ENCODE data around the gene UBE2G1.

The UBE2G1 gene

DNA sequence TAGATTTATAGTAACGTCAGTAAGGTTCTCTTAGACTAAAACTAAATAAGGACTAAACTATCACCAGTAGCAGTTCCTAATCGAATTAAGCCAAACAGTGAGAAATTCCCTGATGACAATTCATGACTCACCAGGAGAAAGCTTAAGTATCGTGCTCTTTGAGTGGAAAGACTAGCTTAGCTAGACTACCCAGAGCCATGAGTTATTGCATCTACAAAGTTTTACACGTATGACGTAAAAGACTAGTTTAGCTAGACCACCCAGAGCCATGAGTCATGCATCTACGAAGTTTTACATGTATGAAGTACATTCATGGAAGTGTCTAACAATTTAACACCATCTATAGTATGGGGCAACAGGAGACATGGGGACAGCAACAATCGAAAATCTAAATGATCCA, 36.6 kb downstream of the UBE2G1 start:
- DNase-seq (no peak), ATAC-seq (peak; percentile 43)
- H3K27ac Mint-ChIP-seq = no peak overlapping the region
- no peak overlapping the region for H3K4me3 Mint-ChIP-seq
- no peaks in the 10 kb centered on the region for H3K27me3 Mint-ChIP-seq
- H3K9me3 Mint-ChIP-seq = peaks cover 10 to 13% of the 10 kb centered on the region in 2 donors
- H3K4me1 Mint-ChIP-seq = peaks cover 47% of the 10 kb centered on the region

DNA sequence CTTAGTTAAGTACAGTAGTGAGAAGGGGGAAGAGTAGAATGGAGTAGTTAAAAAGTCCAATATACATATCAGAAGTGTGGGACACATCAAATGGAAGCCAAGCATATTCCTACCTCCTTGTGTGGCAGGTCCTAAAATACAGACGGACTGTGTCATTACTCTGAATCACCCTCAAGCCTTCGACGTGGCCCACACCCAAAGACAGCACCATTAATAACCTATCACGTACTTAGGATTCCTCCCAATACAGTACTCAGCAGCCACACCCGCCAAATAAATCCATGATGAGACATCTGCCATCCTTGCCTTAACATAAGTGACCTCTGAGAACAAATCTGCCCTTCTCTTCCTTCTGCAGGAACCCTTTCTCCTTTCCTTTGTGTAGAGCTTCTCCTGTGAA, 38.9 kb downstream of the UBE2G1 start:
- DNase-seq (no peak), ATAC-seq (no peak)
- H3K4me1 Mint-ChIP-seq = peaks cover 31% of the 10 kb centered on the region
- H3K9me3 Mint-ChIP-seq = peaks cover 10 to 13% of the 10 kb centered on the region in 2 donors
- H3K4me3 Mint-ChIP-seq = no peak overlapping the region
- H3K27me3 Mint-ChIP-seq = no peaks in the 10 kb centered on the region
- no peak overlapping the region for H3K27ac Mint-ChIP-seq

DNA sequence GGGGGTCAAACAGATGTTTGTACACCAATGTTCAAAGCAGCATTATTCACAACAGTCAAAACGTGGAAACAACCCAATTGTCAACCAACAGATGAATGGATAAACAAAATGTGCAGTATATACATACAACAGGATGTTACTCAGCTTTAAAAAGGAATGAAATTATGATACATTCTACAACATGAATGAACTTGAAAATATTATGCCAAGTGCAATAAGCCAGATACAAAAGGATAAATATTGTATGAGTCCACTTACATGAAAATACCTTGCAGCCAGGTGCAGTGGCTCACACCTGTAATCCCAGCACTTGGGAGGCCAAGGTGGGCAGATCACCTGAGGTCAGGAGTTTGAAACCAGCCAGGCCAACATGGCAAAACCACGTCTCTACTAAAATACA, 39.9 kb downstream of the UBE2G1 start:
- Mint-ChIP-seq H3K27ac (no peak overlapping the region), H3K27me3 (no peaks in the 10 kb centered on the region), H3K9me3 (peaks cover 10 to 13% of the 10 kb centered on the region in 2 donors), H3K4me3 (no peak overlapping the region), H3K4me1 (peaks cover 33% of the 10 kb centered on the region)
- no peak for ATAC-seq
- no peak for DNase-seq

DNA sequence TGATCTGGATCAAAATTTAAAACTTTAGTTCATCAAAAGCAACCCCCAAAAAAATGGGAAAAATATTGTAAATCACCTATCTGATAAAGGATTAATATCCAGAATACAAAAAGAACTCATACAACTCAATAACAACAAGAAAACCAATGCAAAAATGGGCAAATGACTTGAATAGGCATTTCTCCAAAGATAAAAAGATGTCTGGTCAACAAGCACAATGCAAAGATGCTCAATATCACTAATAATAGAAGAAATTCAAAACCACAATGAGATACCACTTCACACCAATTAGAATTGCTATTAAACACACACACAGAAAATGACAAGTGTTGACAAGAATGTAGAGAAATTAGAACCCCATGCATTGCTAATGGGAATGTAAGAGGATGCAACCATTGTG, 40.4 kb downstream of the UBE2G1 start:
- Mint-ChIP-seq H3K4me1 (peaks cover 32% of the 10 kb centered on the region), H3K9me3 (peaks cover 10 to 13% of the 10 kb centered on the region in 2 donors), H3K27me3 (no peaks in the 10 kb centered on the region), H3K27ac (no peak overlapping the region), H3K4me3 (no peak overlapping the region)
- ATAC-seq (no peak), DNase-seq (no peak)

DNA sequence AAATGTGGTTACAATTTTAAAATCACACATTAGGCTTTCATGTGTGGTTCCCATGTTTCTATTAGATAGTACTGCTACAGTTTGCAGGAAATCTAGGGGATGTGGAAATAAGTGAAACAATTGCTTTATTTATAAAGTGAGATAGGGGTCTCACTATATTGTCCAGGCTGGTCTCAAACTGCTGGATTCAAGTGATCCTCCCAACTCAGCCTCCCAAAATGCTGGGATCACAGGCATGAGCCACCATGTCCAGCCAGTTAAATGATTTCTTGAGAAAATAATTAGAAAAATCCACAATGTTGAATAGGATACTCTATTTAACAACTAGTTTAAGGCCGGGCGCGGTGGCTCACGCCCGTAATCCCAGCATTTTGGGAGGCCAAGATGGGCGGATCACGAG, 42.0 kb downstream of the UBE2G1 start:
- DNase-seq = no peak
- Mint-ChIP-seq H3K4me1 (peaks cover 25% of the 10 kb centered on the region), H3K27ac (no peak overlapping the region), H3K27me3 (no peaks in the 10 kb centered on the region), H3K9me3 (peaks cover 10 to 13% of the 10 kb centered on the region in 2 donors), H3K4me3 (no peak overlapping the region)
- ATAC-seq = no peak

DNA sequence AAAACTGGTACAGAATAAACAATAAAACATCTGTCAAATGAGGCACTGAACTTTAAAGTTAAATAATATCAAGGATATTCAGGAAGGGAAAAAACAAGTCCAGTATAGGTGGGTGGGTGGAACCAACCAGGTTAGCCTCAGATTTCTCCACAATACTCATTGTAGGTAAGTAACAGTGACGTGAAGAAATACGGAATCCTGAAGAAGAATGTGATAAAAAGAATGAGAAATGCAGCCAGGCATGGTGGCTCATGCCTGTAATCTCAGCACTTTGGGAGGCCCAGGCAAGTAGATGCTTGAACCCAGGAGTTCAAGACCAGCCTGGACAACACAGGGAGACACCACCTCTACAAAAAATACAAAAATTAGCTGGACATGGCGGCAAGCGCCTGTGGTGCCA, 47.3 kb downstream of the UBE2G1 start:
- no peak for ATAC-seq
- no peak overlapping the region for H3K4me3 Mint-ChIP-seq
- H3K27ac Mint-ChIP-seq = peak overlapping the region; percentile 65 to 91
- no peaks in the 10 kb centered on the region for H3K9me3 Mint-ChIP-seq
- DNase-seq = no peak
- peaks cover 43% of the 10 kb centered on the region for H3K4me1 Mint-ChIP-seq
- no peaks in the 10 kb centered on the region for H3K27me3 Mint-ChIP-seq

DNA sequence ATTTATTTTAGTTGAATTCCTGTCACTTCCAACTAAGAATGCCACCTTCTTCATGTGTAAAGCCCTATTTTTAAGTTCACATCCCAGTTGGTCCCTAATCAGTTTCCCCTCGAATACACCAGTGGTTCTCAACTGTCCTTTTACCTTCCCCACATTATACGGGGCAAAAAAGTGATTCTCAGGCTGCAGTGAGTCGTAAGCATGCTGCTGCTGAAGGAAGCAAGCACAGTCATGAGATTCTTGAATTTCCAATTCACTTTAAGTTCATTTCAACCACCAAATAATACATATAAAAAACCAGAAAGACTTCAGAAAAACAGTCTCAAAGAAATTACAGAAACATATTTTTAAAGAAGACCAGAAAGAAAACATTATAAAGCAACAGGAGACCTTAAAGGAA, 47.9 kb downstream of the UBE2G1 start:
- DNase-seq (no peak), ATAC-seq (no peak)
- no peaks in the 10 kb centered on the region for H3K9me3 Mint-ChIP-seq
- peaks cover 49% of the 10 kb centered on the region for H3K4me1 Mint-ChIP-seq
- H3K4me3 Mint-ChIP-seq = no peak overlapping the region
- no peak overlapping the region for H3K27ac Mint-ChIP-seq
- no peaks in the 10 kb centered on the region for H3K27me3 Mint-ChIP-seq

DNA sequence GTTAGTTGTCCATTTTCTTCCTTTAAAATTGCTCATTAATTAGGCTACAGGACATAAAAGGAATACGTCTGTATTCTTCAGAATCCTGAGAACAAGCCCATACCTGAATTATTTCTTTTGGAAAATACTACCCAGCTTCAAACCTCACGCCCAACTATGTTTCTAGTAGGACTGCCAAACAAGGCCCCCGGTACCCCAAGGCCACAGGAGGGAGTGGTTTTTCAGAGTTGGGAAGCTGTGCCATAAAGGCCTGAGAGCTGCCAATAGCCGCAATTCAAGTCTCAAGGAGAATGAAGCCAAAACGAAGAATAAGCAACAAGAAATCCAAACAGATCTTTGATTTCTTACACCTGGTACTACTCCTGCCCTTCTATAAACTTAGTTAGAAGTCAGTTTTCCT, 48.3 kb downstream of the UBE2G1 start:
- Mint-ChIP-seq H3K27ac (no peak overlapping the region), H3K9me3 (no peaks in the 10 kb centered on the region), H3K27me3 (no peaks in the 10 kb centered on the region), H3K4me3 (no peak overlapping the region), H3K4me1 (peaks cover 50% of the 10 kb centered on the region)
- DNase-seq (no peak), ATAC-seq (no peak)

DNA sequence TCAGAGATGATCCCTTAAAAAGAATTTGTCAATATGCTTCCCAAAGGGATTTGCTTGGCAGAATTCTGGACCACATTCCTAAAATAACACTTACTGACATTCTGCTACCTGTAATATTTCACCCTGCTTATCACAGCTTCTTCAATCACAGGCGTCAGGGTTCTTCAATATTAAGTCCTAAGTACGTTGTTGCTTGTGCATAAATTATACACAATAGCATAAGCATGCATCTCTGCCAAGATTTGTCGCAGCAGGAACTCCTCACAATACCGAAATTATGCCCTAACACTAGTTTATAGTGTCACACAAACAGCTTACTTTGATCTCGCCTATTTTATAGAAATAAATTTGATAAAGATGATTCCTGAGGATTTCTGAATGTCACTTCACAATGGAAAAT, 48.9 kb downstream of the UBE2G1 start:
- Mint-ChIP-seq H3K9me3 (no peaks in the 10 kb centered on the region), H3K4me1 (peaks cover 52% of the 10 kb centered on the region), H3K4me3 (no peak overlapping the region), H3K27ac (no peak overlapping the region), H3K27me3 (no peaks in the 10 kb centered on the region)
- no peak for ATAC-seq
- DNase-seq = no peak

DNA sequence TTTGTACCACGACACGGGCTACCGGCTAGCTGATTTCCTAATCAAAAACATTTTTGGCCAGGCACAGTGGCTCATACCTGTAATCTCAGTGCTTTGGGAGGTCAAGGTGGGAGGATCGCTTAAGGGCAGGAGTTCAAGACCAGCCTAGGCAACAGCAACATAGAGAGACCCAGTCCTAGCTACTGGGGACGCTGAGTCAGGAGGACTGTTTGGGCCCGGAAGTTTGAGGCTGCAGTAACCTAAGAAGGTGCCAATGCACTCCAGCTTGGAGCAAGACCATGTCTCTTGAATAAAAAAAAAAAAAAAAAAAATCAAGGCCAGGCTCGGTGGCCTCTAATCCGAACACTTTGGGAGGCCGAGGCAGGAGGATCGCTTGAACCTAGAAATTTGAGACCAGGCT, 49.8 kb downstream of the UBE2G1 start:
- H3K27ac Mint-ChIP-seq = peak overlapping the region; percentile 78 to 80
- H3K9me3 Mint-ChIP-seq = no peaks in the 10 kb centered on the region
- H3K27me3 Mint-ChIP-seq = no peaks in the 10 kb centered on the region
- no peak for ATAC-seq
- H3K4me3 Mint-ChIP-seq = no peak overlapping the region
- H3K4me1 Mint-ChIP-seq = peaks cover 56% of the 10 kb centered on the region
- DNase-seq = no peak

DNA sequence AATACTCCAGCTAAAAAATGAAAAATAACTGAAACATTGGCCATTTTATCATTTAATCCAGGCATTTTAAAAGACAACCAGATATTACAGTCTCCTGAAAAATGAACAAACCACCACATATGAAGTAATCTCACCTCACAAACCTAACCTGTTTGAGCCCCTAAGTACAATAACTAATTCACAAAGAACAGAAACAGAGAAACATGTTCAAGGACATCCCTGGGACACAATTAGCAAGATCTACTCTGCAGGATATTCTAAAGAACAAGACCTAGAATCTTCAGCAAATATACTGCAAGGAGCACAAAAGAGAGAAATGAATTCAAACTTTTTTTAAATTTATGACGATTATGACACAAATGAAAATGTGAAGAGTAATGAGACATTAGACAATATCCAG, 51.9 kb downstream of the UBE2G1 start:
- Mint-ChIP-seq H3K4me1 (peaks cover 74% of the 10 kb centered on the region), H3K27ac (no peak overlapping the region), H3K4me3 (no peak overlapping the region), H3K27me3 (no peaks in the 10 kb centered on the region), H3K9me3 (no peaks in the 10 kb centered on the region)
- DNase-seq (no peak), ATAC-seq (no peak)

DNA sequence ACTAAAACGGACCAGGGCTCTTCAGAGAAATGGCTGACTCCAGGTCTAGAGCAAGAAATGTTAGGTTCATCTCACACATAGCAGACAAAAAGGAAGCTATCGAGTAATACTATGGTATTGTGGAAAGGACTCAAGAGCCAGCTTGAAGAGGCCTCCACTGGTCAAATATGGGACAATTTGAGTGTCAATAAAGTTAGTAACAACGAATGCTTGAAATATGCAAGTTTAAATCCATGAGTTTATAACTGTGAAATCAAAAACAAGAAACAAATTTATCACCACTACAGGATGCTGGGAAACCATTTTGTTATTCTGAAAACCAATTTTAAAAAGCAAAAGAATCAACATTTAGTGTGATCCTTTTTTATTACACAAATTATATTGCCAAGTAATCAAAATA, 52.3 kb downstream of the UBE2G1 start:
- H3K27me3 Mint-ChIP-seq = no peaks in the 10 kb centered on the region
- no peak overlapping the region for H3K27ac Mint-ChIP-seq
- DNase-seq (no peak), ATAC-seq (no peak)
- H3K4me3 Mint-ChIP-seq = no peak overlapping the region
- no peaks in the 10 kb centered on the region for H3K9me3 Mint-ChIP-seq
- peaks cover 72% of the 10 kb centered on the region for H3K4me1 Mint-ChIP-seq

DNA sequence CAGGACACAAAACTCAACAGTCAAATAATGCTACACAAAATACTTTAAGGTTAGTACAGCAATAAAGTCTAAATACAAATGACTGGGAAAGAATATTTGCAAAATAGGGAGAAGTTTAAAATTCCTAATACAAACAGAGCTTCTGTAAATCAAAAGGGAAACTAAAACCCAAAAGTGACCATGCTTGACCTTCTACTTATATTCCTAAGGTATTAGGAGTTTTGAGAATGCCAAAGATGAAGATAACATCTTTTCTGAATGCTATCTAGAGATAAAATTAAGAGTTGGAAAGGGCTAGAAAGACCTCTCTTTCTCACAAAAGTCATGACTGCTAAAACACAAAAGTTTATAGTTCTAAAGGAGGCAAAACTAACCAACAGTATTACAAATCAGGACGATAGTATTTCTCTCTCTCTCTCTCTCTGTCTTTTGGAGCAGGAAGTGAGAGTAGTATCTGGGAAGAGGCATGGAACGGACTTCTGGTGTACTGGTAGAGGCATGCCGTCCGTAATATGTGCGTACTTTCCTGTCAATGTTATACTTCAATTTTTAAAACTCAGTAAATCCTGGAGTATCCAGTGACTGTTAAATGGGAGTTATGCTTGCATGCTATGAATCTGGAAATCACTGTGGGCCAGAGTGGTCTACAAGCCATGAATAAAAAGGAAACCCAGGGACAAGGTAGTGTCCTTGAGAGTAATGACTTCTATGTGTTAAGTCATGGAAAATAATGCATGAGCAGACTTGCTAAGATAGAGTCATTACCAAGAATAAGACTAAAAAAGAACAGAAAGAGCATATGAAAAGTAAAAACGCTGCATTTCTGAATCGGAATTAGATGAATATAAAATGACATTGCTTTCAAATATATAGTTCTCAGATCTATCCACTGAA, 53.0 kb downstream of the UBE2G1 start:
- Mint-ChIP-seq H3K27ac (no peak overlapping the region), H3K4me3 (no peak overlapping the region), H3K4me1 (peaks cover 65% of the 10 kb centered on the region), H3K9me3 (no peaks in the 10 kb centered on the region), H3K27me3 (no peaks in the 10 kb centered on the region)
- DNase-seq (no peak), ATAC-seq (no peak)

DNA sequence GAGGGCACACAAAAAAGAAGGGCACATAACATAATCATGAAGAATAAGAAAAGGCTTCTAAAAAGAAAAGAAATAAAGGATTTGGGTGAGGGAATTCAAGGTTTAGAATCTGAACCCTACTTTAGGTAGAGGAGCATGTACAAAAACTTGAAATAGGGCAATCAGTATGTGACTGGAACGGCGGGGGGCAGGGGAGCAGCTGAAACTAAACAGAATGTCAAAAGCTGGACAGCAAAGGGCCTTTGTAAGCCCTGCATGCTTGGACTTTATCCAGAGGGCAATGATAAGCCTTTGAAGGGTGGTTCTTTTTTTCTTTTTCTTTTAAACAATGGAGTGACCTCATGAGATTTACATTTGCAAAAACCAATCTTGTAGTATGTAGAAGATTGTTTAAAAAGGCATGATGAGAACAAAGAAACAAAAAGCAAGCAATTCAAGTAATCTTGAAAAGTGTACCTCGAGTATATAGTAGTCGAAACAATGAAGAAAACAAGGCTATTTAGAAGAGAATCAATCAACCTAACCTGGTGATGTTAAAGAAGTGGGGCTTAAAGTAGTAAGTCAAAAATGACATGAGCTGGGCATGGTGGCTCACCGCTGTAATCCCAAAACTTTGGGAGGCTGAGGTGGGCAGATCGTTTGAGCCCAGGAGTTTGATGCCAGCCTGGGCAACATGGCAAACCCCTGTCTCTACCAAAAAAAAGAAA, 56.0 kb downstream of the UBE2G1 start:
- ATAC-seq (no peak), DNase-seq (no peak)
- Mint-ChIP-seq H3K9me3 (no peaks in the 10 kb centered on the region), H3K4me1 (peaks cover 57% of the 10 kb centered on the region), H3K27me3 (no peaks in the 10 kb centered on the region), H3K4me3 (no peak overlapping the region), H3K27ac (peak overlapping the region; percentile 55 to 80)

DNA sequence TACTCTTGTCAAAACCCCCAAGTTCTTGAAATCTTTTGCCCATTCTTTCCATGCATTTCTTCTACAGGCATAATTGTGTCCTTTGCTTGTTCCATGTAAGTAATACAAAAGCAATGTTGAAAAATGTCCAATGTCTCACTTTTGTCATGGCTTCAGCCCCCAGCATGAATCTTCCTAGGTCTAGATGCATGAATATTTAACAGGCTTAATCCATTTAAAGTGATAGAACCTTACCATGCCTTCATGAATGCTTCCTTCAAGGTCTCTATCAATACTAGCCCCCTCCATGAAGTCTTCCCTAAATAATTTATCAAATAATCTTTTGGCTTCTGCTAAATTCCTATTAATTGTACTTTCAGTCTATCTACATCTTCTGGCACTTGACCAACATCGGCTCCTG, 56.6 kb downstream of the UBE2G1 start:
- Mint-ChIP-seq H3K27me3 (no peaks in the 10 kb centered on the region), H3K4me3 (no peak overlapping the region), H3K4me1 (peaks cover 54% of the 10 kb centered on the region), H3K9me3 (no peaks in the 10 kb centered on the region), H3K27ac (peak overlapping the region in 1 of 2 donors; percentile 80)
- ATAC-seq (no peak), DNase-seq (no peak)

DNA sequence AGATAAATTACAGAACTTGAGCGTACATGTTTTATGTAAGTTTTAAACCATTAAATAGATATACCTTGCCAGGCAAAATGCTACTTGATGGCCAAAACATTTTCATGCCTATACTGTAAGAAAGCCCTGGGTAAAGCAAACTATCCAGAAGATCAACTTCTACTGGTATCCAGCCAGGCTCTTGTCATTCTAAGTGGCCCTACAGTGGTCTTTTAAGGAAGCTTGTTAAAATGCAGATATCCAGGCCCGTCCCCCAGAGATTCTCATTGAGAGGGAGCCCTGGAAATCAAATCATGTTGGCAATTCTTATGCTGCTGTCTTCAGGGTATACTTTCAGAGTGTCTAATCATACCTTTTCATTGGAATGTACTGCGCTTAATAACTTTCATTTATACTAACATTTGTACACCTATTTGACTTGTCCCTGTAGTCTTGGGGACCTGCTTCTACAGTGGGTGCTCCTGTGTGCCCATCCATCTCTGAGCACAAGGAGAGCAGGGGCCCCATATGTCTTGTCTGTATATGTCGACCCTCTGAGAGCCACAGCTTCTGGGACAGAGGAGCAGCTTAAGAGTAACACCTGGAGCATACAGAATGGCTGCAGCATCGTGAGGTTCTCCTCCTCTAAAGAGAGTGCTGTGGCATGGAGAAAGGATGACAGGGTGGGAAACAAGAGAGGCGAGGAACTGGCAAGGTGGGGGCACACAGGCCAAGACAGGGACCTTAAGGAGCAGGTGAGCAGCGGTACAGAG, 59.1 kb downstream of the UBE2G1 start:
- DNase-seq (no peak), ATAC-seq (no peak)
- no peaks in the 10 kb centered on the region for H3K27me3 Mint-ChIP-seq
- H3K9me3 Mint-ChIP-seq = no peaks in the 10 kb centered on the region
- H3K27ac Mint-ChIP-seq = no peak overlapping the region
- H3K4me3 Mint-ChIP-seq = no peak overlapping the region
- peaks cover 29% of the 10 kb centered on the region for H3K4me1 Mint-ChIP-seq

Data from stimulated activated naive CD8-positive, alpha-beta T cell treated with anti-CD3 and anti-CD28 coated beads, Interleukin-15, amount 100 ng/mL, for 72 hours (primary cell).